GM12874 (cell line): ENCODE results near the gene PCDHGB3.

Experiments
- TF ChIP-seq, protein P1 (sequence below): IDR thresholded peaks from 2 replicates; pipeline ENCODE4 v1.5.1; 2011; ENCODE audit warnings: low read depth, mild to moderate bottlenecking, control low read depth, low read length, moderate library complexity; ENCODE audit not compliant: insufficient read depth

The PCDHGB3 gene

GRCh38 chr5:141369994-141370848 is at the start of gene PCDHGB3:
Gene PCDHGB3, plus strand, starts transcription at chr5:141370242. Its CDS starts 153 bp downstream, at chr5:141370395.
- TF ChIP-seq, protein P1, sequence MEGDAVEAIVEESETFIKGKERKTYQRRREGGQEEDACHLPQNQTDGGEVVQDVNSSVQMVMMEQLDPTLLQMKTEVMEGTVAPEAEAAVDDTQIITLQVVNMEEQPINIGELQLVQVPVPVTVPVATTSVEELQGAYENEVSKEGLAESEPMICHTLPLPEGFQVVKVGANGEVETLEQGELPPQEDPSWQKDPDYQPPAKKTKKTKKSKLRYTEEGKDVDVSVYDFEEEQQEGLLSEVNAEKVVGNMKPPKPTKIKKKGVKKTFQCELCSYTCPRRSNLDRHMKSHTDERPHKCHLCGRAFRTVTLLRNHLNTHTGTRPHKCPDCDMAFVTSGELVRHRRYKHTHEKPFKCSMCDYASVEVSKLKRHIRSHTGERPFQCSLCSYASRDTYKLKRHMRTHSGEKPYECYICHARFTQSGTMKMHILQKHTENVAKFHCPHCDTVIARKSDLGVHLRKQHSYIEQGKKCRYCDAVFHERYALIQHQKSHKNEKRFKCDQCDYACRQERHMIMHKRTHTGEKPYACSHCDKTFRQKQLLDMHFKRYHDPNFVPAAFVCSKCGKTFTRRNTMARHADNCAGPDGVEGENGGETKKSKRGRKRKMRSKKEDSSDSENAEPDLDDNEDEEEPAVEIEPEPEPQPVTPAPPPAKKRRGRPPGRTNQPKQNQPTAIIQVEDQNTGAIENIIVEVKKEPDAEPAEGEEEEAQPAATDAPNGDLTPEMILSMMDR = peak; percentile 66

- TF ChIP-seq, protein P1 = no peak
Measured at GRCh38 chr5:141322261-141322660, 47.8 kb upstream of the PCDHGB3 start.

- TF ChIP-seq, protein P1 = peak; percentile 63; the same call in 1 of the 2 replicates
Measured at GRCh38 chr5:141326088-141326854, 43.8 kb upstream of the PCDHGB3 start.

DNA sequence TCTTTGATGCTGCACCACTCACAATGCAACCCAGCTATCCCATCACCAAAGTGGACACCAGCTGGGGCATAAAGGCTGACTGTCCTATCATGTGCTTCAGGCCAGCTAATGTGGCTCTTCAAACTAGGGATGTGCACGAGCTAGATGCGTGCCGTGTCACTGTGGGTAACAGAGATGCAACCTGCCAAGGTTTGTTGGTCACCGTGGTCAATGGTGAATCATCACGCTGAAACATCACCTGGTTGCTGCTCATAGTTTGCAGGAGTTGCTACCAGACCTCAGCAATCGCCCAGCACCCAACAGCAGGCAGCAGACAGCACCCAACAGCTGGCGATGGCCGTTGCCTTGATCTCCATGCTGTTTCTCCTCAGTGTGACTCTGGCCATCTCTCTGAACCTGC is 41.8 kb upstream of the PCDHGB3 start:
- TF ChIP-seq, protein P1 = no peak

DNA sequence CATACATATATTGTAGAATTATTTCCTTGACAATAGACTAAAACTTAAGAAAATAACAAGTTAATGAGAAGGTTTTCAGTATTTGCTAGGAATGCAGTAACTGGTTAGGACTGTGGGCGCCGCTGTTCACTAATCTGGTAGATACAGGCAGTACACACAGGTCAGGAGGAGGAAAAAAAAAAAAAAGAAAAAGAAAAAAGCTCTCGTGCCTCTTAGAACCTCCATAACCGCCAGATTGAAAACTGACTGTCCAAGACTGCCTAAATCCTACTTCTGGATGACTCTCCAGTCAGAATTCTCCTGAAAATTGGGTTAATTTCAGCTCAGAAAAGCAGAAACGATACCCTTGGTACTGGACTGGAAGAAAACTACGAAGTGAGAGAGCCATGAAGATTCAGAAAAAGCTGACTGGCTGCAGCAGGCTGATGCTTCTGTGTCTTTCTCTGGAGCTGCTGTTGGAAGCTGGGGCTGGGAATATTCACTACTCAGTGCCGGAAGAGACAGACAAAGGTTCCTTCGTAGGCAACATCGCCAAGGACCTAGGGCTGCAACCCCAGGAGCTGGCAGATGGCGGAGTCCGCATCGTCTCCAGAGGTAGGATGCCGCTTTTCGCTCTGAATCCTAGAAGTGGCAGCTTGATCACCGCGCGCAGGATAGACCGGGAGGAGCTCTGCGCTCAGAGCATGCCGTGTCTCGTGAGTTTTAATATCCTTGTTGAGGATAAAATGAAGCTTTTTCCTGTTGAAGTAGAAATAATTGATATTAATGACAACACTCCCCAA is 39.6 kb upstream of the PCDHGB3 start, which contains the start of gene PCDHGA1:
PCDHGA1 (plus strand) TSS at position 216 of the 782 bp plus-strand sequence.
- TF ChIP-seq, protein P1 = peak; percentile 45; the same call in 1 of the 2 replicates

DNA sequence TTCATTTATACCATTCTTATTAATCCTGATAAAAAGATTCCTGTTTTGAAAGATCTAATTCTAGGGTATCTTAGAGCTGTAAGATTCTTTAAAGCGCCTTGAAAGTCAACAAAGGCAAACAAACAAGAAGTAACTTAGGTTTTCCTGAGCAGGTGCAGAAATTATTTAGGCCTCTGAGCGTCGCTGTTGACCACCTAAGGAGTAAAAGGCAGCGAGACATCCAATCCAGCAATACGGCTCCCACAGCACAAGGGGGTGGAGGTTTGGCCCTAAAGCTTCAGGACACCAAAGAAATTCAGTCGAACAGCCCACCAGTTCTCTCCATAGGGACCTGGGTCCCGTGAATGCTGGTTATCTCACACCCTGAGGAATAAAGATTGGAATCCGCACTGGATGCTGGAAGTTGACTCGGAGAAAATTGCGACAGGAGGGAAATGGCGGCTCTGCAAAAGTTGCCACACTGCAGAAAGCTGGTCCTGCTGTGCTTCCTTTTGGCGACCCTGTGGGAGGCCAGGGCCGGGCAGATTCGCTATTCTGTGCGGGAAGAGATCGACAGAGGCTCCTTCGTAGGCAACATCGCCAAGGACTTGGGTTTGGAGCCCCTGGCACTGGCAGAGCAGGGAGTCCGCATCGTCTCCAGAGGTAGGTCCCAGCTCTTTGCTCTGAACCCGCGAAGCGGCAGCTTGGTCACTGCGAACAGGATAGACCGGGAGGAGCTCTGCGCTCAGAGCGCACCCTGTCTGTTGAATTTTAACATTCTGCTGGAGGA is 31.3 kb upstream of the PCDHGB3 start, which contains the start of gene PCDHGA2:
PCDHGA2 (plus strand) TSS at position 223 of the 769 bp plus-strand sequence.
- TF ChIP-seq, protein P1 = peak; percentile 62
